ENCODE data around the gene CYRIA.

DNA sequence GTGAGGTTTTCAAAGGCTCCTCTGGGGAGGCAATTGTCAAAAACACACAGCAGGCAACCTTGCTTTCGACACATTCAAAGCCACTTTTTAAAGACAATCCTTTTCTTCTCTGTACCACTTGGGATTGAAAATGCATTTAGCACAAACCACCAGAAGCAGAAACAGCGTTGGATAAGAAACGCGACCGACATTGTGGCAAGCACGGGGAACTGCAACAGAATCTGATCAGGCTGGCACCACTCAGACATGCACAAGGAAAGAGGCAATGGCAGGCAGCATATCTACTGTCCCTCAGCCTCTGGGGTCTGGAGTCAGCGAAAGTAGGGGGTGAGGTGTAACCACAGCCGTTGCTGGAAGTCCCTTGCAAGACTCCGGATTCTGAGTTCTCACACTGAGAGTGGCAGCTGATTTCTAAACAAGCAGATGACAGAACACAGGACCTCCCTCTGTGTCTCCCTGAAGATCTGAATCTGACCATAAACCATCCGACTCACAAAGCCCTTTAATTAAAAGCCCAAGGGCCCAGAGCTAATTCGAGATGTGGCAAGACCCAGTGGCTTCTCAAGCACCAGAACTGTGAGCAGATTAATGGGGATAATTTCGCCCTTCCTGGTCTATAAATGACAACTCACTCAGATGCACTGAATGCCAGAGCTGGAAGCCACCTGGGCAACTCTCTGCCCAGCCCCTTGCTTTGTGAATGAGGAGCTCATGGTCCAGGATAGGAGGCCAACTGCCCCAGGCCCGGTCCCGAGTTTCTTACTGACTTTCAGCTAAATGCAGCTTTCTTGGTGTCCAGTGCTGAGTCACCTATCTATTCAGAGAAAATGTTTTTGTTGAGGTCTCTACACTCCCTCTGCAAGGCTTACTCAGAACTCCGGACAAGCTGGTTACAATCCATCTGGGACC is 29.6 kb downstream of the CYRIA start:
- TF ChIP-seq, protein P1, sequence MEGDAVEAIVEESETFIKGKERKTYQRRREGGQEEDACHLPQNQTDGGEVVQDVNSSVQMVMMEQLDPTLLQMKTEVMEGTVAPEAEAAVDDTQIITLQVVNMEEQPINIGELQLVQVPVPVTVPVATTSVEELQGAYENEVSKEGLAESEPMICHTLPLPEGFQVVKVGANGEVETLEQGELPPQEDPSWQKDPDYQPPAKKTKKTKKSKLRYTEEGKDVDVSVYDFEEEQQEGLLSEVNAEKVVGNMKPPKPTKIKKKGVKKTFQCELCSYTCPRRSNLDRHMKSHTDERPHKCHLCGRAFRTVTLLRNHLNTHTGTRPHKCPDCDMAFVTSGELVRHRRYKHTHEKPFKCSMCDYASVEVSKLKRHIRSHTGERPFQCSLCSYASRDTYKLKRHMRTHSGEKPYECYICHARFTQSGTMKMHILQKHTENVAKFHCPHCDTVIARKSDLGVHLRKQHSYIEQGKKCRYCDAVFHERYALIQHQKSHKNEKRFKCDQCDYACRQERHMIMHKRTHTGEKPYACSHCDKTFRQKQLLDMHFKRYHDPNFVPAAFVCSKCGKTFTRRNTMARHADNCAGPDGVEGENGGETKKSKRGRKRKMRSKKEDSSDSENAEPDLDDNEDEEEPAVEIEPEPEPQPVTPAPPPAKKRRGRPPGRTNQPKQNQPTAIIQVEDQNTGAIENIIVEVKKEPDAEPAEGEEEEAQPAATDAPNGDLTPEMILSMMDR (IDR thresholded peaks at IDR 0.05; ENCODE audit: low read depth, low read length, missing input control): no peak
- no peak for TF ChIP-seq MAX (IDR thresholded peaks at IDR 0.05)
- no peak for TF ChIP-seq RAD21 (IDR thresholded peaks at IDR 0.05)
- TF ChIP-seq, protein P2, sequence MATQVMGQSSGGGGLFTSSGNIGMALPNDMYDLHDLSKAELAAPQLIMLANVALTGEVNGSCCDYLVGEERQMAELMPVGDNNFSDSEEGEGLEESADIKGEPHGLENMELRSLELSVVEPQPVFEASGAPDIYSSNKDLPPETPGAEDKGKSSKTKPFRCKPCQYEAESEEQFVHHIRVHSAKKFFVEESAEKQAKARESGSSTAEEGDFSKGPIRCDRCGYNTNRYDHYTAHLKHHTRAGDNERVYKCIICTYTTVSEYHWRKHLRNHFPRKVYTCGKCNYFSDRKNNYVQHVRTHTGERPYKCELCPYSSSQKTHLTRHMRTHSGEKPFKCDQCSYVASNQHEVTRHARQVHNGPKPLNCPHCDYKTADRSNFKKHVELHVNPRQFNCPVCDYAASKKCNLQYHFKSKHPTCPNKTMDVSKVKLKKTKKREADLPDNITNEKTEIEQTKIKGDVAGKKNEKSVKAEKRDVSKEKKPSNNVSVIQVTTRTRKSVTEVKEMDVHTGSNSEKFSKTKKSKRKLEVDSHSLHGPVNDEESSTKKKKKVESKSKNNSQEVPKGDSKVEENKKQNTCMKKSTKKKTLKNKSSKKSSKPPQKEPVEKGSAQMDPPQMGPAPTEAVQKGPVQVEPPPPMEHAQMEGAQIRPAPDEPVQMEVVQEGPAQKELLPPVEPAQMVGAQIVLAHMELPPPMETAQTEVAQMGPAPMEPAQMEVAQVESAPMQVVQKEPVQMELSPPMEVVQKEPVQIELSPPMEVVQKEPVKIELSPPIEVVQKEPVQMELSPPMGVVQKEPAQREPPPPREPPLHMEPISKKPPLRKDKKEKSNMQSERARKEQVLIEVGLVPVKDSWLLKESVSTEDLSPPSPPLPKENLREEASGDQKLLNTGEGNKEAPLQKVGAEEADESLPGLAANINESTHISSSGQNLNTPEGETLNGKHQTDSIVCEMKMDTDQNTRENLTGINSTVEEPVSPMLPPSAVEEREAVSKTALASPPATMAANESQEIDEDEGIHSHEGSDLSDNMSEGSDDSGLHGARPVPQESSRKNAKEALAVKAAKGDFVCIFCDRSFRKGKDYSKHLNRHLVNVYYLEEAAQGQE (IDR thresholded peaks at IDR 0.05): no peak
- TF ChIP-seq NR2F2 (IDR thresholded peaks at IDR 0.05): no peak
- no peak for TF ChIP-seq TAF1 (conservative IDR thresholded peaks at IDR 0.05)

Data from liver (tissue), 3 donors.